ENCODE results near the gene CFAP99.

GRCh38 chr4:2415881-2416563 lies 2.7 kb upstream of the CFAP99 start:
- TF ChIP-seq POLR2A (IDR thresholded peaks at IDR 0.05) (no peak), CTCF (IDR thresholded peaks at IDR 0.05) (no peak)
